ENCODE measurements around the gene PDE9A.
"Not testable (repeated sequence)": the region's sequence is repeated elsewhere in the genome, so short reads cannot be mapped to it uniquely, and the experiment has no call there.

Gene PDE9A

GRCh38 chr21:42626171-42626570 is 27.2 kb upstream of the PDE9A start:
- no peak for DNase-seq

DNA sequence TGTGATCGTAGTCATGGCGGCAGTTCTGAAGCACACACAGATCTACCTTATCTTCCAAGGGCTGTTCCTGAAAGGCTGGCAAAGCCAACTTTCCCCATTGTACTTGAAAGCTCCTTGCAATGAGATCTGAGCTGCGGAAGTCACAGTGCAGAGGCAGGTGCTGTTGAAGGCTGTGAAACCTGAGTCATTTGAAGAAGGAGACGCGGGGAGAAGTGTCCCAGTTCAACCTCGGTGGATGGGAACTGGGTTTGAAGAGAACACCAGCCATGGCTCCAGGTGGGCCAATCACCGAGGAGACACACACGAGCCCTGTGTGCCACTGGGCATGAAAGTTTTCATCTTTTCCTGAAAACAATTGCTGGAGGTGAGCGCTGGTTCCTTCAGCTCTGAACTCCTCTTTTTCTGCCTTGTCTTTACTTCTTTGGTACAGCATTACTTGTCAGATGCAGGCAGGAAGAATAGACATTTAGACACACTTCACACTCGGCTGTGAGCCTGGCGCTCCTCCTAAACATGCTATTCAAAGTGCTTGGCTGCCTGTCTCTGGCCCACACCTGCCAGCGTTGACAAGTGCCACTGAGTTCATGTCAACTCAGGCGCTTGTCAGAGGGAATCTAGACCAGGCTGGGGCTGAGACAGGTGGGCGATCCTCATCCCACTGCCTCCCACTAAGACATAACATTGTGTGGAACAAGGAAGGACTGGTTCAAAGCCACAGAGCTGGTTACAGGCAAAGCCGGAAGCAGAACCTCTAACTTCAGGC is 25.7 kb upstream of the PDE9A start:
- DNase-seq: no peak

- DNase-seq: not testable (repeated sequence)
Measured at GRCh38 chr21:42628466-42629061, 24.9 kb upstream of the PDE9A start.

DNA sequence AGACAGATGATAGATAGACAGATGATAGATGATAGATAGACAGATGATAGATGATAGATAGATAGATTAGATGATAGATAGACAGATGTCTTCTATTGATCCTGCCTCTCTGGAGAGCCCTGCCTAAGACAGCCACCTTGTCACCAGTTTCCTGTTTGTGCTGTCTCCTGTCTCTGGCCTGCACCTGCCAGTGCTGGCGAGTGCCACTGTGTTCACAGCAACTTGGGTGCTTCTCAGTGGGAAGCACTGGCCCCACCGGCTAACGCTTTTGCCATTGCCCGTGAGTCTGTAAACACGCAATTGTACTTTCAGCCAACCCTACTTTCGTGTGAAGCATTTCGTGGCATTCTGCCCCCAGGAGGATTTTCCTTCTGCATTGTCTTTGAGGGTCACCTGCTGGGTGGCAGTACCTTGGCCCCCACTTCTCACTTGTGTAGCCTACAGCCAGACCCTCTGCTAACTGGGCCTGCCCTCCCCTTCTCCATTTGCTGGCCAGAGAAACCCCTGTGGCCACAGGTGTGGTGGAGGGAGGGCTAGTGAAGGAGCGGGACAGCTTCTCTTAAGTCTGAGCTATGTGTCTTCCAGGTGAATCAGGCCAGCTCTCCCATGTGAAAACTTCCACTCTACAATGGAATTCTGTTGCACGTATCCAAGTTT is 23.4 kb upstream of the PDE9A start:
- DNase-seq: no peak

DNA sequence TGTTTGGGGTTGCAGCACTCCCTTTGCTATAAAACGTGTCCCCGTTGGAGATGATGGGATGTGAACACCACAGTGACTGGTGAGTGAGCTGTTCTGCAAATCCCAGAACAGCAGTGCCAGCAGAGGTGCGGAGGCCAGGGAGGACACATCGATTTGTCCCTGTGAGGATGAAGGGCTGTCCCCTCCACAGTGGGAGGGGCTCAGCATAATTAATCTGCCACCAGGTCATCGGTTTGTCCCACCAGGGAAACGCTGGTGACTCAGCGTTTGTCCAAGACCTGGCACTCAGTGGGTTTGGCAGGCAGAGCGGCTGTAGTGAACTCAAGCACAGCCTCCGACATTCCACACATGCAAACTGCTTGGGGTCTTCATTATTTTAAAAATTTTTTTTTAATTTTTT is 22.8 kb upstream of the PDE9A start:
- no peak for DNase-seq

- DNase-seq: no peak
Measured at GRCh38 chr21:42631142-42631541, 22.3 kb upstream of the PDE9A start.

DNA sequence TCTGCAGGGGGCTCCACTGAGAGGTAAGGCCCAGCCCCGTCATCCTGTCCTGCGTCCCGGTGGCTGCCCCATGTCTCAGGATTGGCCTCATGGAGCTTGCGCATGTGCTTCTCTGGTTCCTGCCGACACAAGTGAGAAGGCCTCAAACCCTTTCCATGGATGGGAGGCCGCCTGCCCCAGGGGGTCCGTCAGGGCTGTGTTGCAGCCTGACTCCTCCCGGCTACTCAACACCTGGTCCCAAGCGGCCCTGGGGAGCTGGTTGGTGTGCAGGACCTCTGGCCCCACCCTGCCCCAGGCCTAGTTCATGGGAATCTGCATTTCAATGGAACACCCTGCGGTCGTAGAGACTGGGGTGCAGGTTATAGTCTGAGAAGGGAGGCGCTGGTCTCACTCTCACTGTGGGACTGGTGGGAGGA is 21.1 kb upstream of the PDE9A start:
- no peak for DNase-seq

GRCh38 chr21:42632771-42633690 is 20.4 kb upstream of the PDE9A start:
- no peak for DNase-seq

GRCh38 chr21:42633858-42634257 is 19.6 kb upstream of the PDE9A start:
- DNase-seq: no peak

DNA sequence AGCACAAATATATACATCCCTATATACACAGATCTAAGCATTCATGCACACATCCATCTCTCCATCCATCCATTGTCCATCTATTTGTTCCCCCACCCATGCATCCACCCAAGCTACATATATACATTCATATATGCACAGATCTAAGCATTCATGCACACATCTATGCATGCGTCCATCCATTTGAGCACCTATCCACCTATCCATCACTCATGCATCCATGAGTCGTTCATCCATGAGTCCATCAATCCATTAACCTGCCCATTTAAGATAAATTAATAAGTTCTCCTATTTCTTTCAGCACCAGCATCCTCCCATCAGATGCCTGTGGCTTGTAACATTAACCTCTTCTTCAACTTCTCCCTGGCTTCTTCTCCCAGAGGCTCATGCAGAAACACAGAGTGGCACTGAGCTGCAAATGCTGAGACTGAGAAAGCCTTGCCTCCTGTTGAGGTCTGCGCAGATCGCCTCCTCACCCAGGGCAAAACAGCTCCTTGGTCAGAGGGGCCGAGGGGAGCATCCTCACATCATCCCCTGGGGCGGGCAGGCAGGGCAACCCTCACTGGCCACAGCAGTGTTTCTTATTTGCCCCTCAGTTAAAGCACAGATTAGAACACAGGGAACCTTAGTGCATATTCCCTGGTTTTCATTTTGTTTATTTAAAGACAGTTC is 17.4 kb upstream of the PDE9A start:
- no peak for DNase-seq

- DNase-seq: no peak
Measured at GRCh38 chr21:42636520-42637266, 16.7 kb upstream of the PDE9A start.

GRCh38 chr21:42637267-42638041 is 16.0 kb upstream of the PDE9A start:
- DNase-seq: no peak

DNA sequence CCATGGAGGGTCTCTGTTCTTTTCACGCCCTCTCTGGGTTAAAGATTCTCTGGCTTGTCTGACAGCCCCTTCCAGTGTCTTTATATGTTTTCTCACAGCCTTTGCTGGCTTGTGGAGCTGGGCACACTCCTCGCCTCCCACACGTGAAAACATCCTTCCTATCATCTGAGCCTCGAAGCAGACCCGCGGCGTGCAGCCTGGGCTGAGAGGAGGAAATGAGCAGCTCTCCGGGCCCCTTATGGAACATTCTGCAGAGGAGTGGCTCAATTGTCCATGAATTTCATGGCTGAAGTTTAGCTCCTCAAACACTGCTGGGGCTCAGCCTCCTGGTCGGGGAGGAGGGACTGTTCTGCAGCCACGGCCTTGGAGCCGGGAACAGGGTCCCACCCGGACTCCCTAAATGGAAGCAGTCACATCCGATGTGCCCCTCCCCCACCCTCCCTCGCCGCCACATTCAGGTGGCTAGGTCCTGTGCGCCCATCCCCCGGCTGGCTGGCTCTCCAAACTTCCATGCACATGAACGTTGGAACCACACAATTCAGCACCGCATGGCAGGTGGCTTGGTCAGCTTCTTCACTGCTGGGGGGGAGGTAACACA is 15.1 kb upstream of the PDE9A start:
- DNase-seq: no peak

- DNase-seq: no peak
Measured at GRCh38 chr21:42639646-42640152, 13.7 kb upstream of the PDE9A start.

- no peak for DNase-seq
Measured at GRCh38 chr21:42640486-42640885, 12.9 kb upstream of the PDE9A start.

- no peak for DNase-seq
Measured at GRCh38 chr21:42641311-42642218, 11.9 kb upstream of the PDE9A start.

- DNase-seq: no peak
Measured at GRCh38 chr21:42642219-42642745, 11.1 kb upstream of the PDE9A start.

GRCh38 chr21:42644223-42645208 is 8.9 kb upstream of the PDE9A start:
- DNase-seq: no peak

Data from CD4-positive, alpha-beta T cell treated with Interleukin-12 subunit alpha and Interleukin-12 subunit beta, for 1 hour (primary cell).